ENCODE data around the gene USP15.

Gene USP15

DNA sequence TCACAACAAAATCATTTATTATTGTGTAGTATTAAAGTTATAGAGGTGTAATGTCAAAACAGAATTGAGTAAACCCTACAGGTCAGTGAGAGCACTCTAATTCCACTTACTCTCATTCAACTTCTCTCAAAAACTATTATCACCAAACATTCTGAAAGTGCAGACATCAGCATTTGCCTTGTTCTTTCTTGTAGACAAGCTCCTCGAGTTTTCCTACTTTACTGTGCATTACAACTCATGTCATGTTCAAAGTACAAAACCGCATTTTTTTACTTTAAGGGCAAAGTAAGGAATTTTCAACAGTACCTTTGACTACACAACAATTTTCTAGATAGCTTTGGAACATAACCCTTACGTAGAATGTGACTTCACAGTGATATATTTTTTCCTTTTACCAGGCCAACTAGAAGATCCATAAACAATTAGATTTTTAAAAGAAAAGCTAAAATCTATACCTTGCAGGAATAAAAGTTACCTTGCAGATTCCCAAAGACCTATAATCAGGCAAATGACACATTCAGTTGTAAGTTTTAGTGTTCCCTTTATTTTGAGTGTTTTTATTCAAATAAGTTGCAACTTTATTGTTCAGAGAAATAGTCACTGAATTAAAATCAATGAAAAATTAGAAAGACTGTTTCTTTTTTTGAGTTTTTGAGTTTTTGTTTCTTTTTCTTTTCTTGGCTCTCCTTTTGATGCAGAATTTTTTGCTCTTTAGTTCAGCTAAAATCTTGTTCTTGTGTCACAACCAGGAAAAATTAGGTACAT is 12.7 kb upstream of the USP15 start:
- no peak for DNase-seq (ENCODE audit: low spot score)
- CTCF ChIA-PET: interaction anchor here (0.5 to 0.9 kb wide), 2 partner anchors 9 to 310 kb away, joined by 3 to 4 read pairs; no protein-coding TSS in a partner anchor
- no peak overlapping the region for H3K27ac ChIP-seq
- TF ChIP-seq, protein P1, sequence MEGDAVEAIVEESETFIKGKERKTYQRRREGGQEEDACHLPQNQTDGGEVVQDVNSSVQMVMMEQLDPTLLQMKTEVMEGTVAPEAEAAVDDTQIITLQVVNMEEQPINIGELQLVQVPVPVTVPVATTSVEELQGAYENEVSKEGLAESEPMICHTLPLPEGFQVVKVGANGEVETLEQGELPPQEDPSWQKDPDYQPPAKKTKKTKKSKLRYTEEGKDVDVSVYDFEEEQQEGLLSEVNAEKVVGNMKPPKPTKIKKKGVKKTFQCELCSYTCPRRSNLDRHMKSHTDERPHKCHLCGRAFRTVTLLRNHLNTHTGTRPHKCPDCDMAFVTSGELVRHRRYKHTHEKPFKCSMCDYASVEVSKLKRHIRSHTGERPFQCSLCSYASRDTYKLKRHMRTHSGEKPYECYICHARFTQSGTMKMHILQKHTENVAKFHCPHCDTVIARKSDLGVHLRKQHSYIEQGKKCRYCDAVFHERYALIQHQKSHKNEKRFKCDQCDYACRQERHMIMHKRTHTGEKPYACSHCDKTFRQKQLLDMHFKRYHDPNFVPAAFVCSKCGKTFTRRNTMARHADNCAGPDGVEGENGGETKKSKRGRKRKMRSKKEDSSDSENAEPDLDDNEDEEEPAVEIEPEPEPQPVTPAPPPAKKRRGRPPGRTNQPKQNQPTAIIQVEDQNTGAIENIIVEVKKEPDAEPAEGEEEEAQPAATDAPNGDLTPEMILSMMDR (conservative IDR thresholded peaks at IDR 0.05; ENCODE audit: low read depth): no peak
- POLR2A ChIA-PET (ENCODE audit: low non-redundant PET): no interaction called here

- ChIA-PET POLR2A (ENCODE audit: low non-redundant PET) (no interaction called here), CTCF (no interaction called here)
- TF ChIP-seq, protein P1 (conservative IDR thresholded peaks at IDR 0.05; ENCODE audit: low read depth): no peak
- DNase-seq (ENCODE audit: low spot score): no peak
- no peak overlapping the region for H3K27ac ChIP-seq
These were observed 11.3 kb upstream of the USP15 start for GRCh38 chr12:62248873-62249272.

DNA sequence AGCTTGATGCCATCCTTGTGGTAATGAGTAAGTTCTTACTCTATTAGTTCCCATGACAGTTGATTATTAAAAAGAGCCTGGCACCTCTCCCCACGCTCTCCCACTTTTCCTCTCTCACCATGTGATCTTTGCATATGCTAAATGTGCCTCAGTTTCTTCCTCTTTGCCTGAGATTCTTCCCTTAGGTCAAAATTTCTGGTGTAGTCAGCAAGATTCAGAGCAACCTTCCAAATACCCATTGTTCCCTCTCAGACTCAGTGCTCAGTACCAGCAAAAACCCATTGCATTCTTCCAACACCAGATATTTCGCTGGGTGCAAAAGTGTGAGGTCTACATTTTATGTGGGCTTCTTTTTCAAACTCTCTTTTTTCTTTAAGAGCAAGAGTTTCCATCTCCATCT is 10.8 kb upstream of the USP15 start:
- ChIA-PET POLR2A (ENCODE audit: low non-redundant PET) (no interaction called here), CTCF (no interaction called here)
- TF ChIP-seq, protein P1 (conservative IDR thresholded peaks at IDR 0.05; ENCODE audit: low read depth): no peak
- H3K27ac ChIP-seq: no peak overlapping the region
- no peak for DNase-seq (ENCODE audit: low spot score)

DNA sequence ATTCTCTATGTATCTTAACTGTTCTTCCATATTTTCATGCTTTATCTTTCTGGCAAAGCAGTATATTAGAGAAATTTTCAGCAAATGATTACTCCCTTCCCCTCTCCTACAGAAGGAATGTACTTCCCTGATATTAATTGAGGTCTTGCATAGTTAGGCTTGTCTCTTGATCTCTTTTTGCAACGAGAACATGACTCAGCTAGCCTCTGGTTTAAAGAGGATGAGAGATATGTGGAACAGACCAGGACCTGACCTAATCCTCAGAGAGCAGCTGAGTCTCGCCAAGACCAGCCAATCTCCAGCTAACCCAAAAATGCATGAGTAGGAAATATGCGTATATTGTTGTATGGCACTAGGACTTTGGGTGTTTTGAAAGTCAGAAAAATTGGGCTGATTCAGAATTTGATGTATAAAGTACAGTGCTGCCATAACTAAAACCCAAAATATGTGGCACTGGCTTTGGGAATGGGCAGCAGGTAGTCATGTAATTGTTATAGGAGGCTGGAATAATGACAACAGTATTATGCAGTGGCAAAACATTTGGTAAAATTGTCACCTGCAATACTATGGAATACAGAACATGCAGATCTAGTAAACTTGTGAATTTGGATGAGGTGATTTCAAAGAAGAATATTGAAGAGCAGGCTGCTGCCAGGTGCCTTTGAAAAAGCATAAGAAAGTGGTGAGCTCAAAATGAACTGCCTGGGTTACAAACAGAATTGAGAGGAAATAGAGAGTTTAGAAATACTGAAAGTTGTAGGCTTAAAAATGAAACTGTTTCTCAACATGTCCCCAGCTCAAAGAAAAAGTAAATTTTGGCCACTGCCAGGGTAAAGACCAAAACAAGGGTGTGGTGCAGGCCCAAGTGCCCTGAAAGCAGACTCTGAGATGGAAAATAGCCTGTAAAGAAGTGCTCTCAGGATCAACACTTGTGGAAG is 9.3 kb upstream of the USP15 start:
- no peak for DNase-seq (ENCODE audit: low spot score)
- TF ChIP-seq, protein P1 (conservative IDR thresholded peaks at IDR 0.05; ENCODE audit: low read depth): no peak
- POLR2A ChIA-PET (ENCODE audit: low non-redundant PET): no interaction called here
- no peak overlapping the region for H3K27ac ChIP-seq
- CTCF ChIA-PET: no interaction called here

DNA sequence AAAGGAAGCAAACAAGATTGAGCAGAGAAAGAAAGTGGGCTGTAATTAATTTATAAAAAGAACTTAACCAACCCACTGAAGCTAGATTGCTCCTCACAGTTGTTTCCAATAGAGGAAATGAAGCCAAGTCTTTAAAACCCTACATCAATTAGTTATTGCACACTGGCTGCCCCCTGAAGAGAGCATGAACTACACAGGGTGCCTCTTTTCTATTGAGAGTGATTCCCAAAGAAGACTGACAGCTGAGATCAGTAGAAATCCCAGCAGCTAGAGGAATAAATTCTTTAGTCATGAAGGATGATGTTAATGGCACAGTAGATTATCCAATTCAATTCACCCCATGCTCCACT is 8.6 kb upstream of the USP15 start:
- POLR2A ChIA-PET (ENCODE audit: low non-redundant PET): no interaction called here
- DNase-seq (ENCODE audit: low spot score): no peak
- no peak overlapping the region for H3K27ac ChIP-seq

GRCh38 chr12:62252576-62252975 is 7.6 kb upstream of the USP15 start:
- CTCF ChIA-PET: no interaction called here
- TF ChIP-seq, protein P1 (conservative IDR thresholded peaks at IDR 0.05; ENCODE audit: low read depth): no peak
- POLR2A ChIA-PET (ENCODE audit: low non-redundant PET): no interaction called here
- H3K27ac ChIP-seq: no peak overlapping the region
- no peak for DNase-seq (ENCODE audit: low spot score)

More for the DNA sequence above, 8.6 kb upstream of the USP15 start:
- TF ChIP-seq, protein P1 (conservative IDR thresholded peaks at IDR 0.05; ENCODE audit: low read depth): no peak
- CTCF ChIA-PET: no interaction called here

Data from RWPE1 (cell line).